Stimulated activated CD4-positive, alpha-beta T cell treated with anti-CD3 and anti-CD28 coated beads, Interleukin-12 subunit alpha, Interleukin-12 subunit beta, amount 100 ng/mL, for 48 hours (primary cell): Measurements from ENCODE around the gene ARRDC5.
"Not testable (repeated sequence)": the region's sequence is repeated elsewhere in the genome, so short reads cannot be mapped to it uniquely, and the experiment has no call there.

Source experiments
- DNase-seq, 3 donors: peaks; one replicate each; pipeline ENCODE4 v3.0.0-alpha.2; 2020; ENCODE audit warnings: low read depth in 2 of 3, low spot score in 1 of 3

ARRDC5 gene

GRCh38 chr19:4910594-4911281 is 8.0 kb upstream of the ARRDC5 start:
- DNase-seq: no peak

- peak; percentile 88 to 97 (median 90) for DNase-seq
These were observed 7.3 kb upstream of the ARRDC5 start for GRCh38 chr19:4909897-4910593.

- DNase-seq: peak; percentile 65 to 83 (median 69)
These were observed 6.6 kb upstream of the ARRDC5 start, which contains the start of gene UHRF1 for GRCh38 chr19:4909156-4909896. Gene UHRF1, plus strand, starts transcription at chr19:4909501. Its CDS starts 1,385 bp downstream, at chr19:4910886.

GRCh38 chr19:4908781-4909155 is 6.1 kb upstream of the ARRDC5 start:
- DNase-seq: no peak

- no peak for DNase-seq
These were observed 5.7 kb upstream of the ARRDC5 start for GRCh38 chr19:4908360-4908759.

- DNase-seq: no peak
These were observed 4.3 kb upstream of the ARRDC5 start for GRCh38 chr19:4906963-4907362.

GRCh38 chr19:4904481-4904880 is 1.8 kb upstream of the ARRDC5 start:
- DNase-seq: no peak

- DNase-seq: not testable (repeated sequence)
These were observed 1.8 kb downstream of the ARRDC5 start for GRCh38 chr19:4900879-4901278.

GRCh38 chr19:4897146-4897545 is 5.5 kb downstream of the ARRDC5 start:
- DNase-seq: no peak

- no peak for DNase-seq
These were observed 6.3 kb downstream of the ARRDC5 start for GRCh38 chr19:4896372-4896771.

- not testable (repeated sequence) for DNase-seq
These were observed 9.7 kb downstream of the ARRDC5 start for GRCh38 chr19:4892962-4893361.

- DNase-seq: no peak
These were observed 11.6 kb downstream of the ARRDC5 start for GRCh38 chr19:4891066-4891465.

GRCh38 chr19:4889034-4889815 is 13.5 kb downstream of the ARRDC5 start:
- DNase-seq: no peak

GRCh38 chr19:4887803-4888202 is 14.9 kb downstream of the ARRDC5 start:
- DNase-seq: not testable (repeated sequence)

GRCh38 chr19:4884993-4885392 is 17.7 kb downstream of the ARRDC5 start:
- not testable (repeated sequence) for DNase-seq

GRCh38 chr19:4882874-4883273 is 19.8 kb downstream of the ARRDC5 start:
- not testable (repeated sequence) for DNase-seq

GRCh38 chr19:4879041-4879440 is 23.7 kb downstream of the ARRDC5 start:
- no peak for DNase-seq

- no peak for DNase-seq
These were observed 24.2 kb downstream of the ARRDC5 start for GRCh38 chr19:4878491-4878968.

- DNase-seq: no peak
These were observed 24.8 kb downstream of the ARRDC5 start for GRCh38 chr19:4877753-4878490.

GRCh38 chr19:4873930-4874329 is 28.8 kb downstream of the ARRDC5 start:
- no peak for DNase-seq
